GM23338 (cell line): ENCODE measurements around the gene SDHAF1. TPM values are rescaled to one million over a fixed set of nuclear protein-coding genes. Genes with fewer than 3 reads are reported as not detected.

Experiments
- ATAC-seq: fragments of 200-7000 bp; cut with Tn5 transposase; 3 replicates; pipeline ENCODE4 v1.9.1; 2020
- DNase-seq: peaks from one replicate; pipeline ENCODE4 v3.0.0-alpha.2; 2015; ENCODE audit warnings: low spot score
- H2AFZ ChIP-seq: fragments of 200-600 bp; sonication (generic); 2 replicates; pipeline ENCODE4 v1.8.0; 2016; ENCODE audit warnings: antibody characterized with exemption, mild to moderate bottlenecking, moderate library complexity
- H3F3A ChIP-seq: fragments of 200-600 bp; sonication (generic); replicated peaks from 2 replicates; pipeline ENCODE4 v1.8.0; 2017; ENCODE audit warnings: antibody characterized with exemption, mixed run types, low read depth
- H3K27ac ChIP-seq: fragments of 200-600 bp; sonication (generic); 2 replicates; pipeline ENCODE4 v1.6.1; 2016; ENCODE audit warnings: low read depth
- H3K27me3 ChIP-seq: fragments of 200-600 bp; sonication (generic); 2 replicates; pipeline ENCODE4 v1.8.0; 2016; ENCODE audit warnings: mild to moderate bottlenecking, mixed run types, moderate library complexity; ENCODE audit not compliant: insufficient read depth
- H3K36me3 ChIP-seq: fragments of 200-600 bp; sonication (generic); 2 replicates; pipeline ENCODE4 v1.8.0; 2016; ENCODE audit warnings: mild to moderate bottlenecking; ENCODE audit not compliant: insufficient read depth
- H3K4me1 ChIP-seq: fragments of 200-600 bp; sonication (generic); 2 replicates; pipeline ENCODE4 v1.8.0; 2016; ENCODE audit warnings: mild to moderate bottlenecking, moderate library complexity; ENCODE audit not compliant: insufficient read depth
- H3K4me2 ChIP-seq: fragments of 200-600 bp; sonication (generic); 2 replicates; pipeline ENCODE4 v1.7.1; 2017; ENCODE audit warnings: mixed run types
- H3K4me3 ChIP-seq: fragments of 200-600 bp; sonication (generic); 2 replicates; pipeline ENCODE4 v1.6.1; 2016; ENCODE audit warnings: mixed run types
- H3K79me2 ChIP-seq: fragments of 200-600 bp; sonication (generic); replicated peaks from 2 replicates; pipeline ENCODE4 v1.8.0; 2017; ENCODE audit warnings: mild to moderate bottlenecking; ENCODE audit not compliant: insufficient read depth
- H3K9me2 ChIP-seq: fragments of 200-600 bp; sonication (generic); 2 replicates; pipeline ENCODE4 v1.8.0; 2017; ENCODE audit not compliant: insufficient read depth
- H4K20me1 ChIP-seq: fragments of 200-600 bp; sonication (generic); replicated peaks from 2 replicates; pipeline ENCODE4 v1.8.0; 2017; ENCODE audit warnings: mild to moderate bottlenecking; ENCODE audit not compliant: insufficient read depth
- H3K27ac Mint-ChIP-seq: 2 replicates; pipeline ENCODE4 v1.8.0; 2020; ENCODE audit warnings: inconsistent platforms, mild to moderate bottlenecking, moderate library complexity, mixed read lengths
- H3K27me3 Mint-ChIP-seq: 3 replicates; pipeline ENCODE4 v1.8.0; 2022; ENCODE audit warnings: low read depth, mild to moderate bottlenecking, moderate library complexity, mixed read lengths, inconsistent platforms; ENCODE audit not compliant: insufficient read depth, poor library complexity
- H3K36me3 Mint-ChIP-seq: 3 replicates; pipeline ENCODE4 v1.8.0; 2021; ENCODE audit warnings: low read depth, mild to moderate bottlenecking, inconsistent platforms, moderate library complexity, mixed read lengths
- H3K4me1 Mint-ChIP-seq: 3 replicates; pipeline ENCODE4 v1.8.0; 2020; ENCODE audit warnings: mild to moderate bottlenecking, inconsistent platforms, mixed read lengths
- H3K4me3 Mint-ChIP-seq: 3 replicates; pipeline ENCODE4 v1.8.0; 2021; ENCODE audit warnings: moderate library complexity, mild to moderate bottlenecking, inconsistent platforms, mixed read lengths
- H3K9me3 Mint-ChIP-seq: 3 replicates; pipeline ENCODE4 v1.8.0; 2020; ENCODE audit warnings: moderate library complexity, mild to moderate bottlenecking, inconsistent platforms, mixed read lengths
- CREB1 ChIP-seq: fragments of 250-450 bp; sonication (Bioruptor Pico); IDR thresholded peaks from 2 replicates; pipeline ENCODE4 v1.5.0; 2020; ENCODE audit warnings: low read depth, mild to moderate bottlenecking, moderate library complexity
- CTCF ChIP-seq, 2 experiments: fragments of 200-600 bp in 1 of 2; sonication (generic) in 1 of 2; conservative IDR thresholded peaks; 2 replicates each; pipeline versions ENCODE4 v1.5.1 to v1.6.1; 2016 to 2017; ENCODE audit warnings: antibody characterized with exemption in 2 of 2, low read depth in 2 of 2, mild to moderate bottlenecking in 2 of 2, moderate library complexity in 1 of 2
- EZH2 ChIP-seq: fragments of 200-600 bp; sonication (generic); IDR thresholded peaks from one replicate; pipeline ENCODE4 v1.8.0; 2017; ENCODE audit warnings: antibody characterized with exemption, mild to moderate bottlenecking, low read depth; ENCODE audit not compliant: unreplicated experiment
- EZH2phosphoT487 ChIP-seq: fragments of 200-600 bp; sonication (generic); IDR thresholded peaks from one replicate; pipeline ENCODE4 v1.8.1; 2018; ENCODE audit warnings: antibody characterized with exemption; ENCODE audit not compliant: unreplicated experiment
- JUNB ChIP-seq: IDR thresholded peaks from one replicate; pipeline ENCODE4 v1.6.1; 2016; ENCODE audit warnings: antibody characterized with exemption; ENCODE audit not compliant: unreplicated experiment
- NANOG ChIP-seq: IDR thresholded peaks from 2 replicates; pipeline ENCODE4 v1.6.1; 2016; ENCODE audit warnings: antibody characterized with exemption, borderline replicate concordance
- POLR2AphosphoS5 ChIP-seq: IDR thresholded peaks from 2 replicates; pipeline ENCODE4 v1.6.1; 2016; ENCODE audit warnings: antibody characterized with exemption, low read depth
- REST ChIP-seq: IDR thresholded peaks from one replicate; pipeline ENCODE4 v1.6.1; 2018; ENCODE audit warnings: antibody characterized with exemption; ENCODE audit not compliant: unreplicated experiment
- ZNF114 ChIP-seq: fragments of 250-450 bp; sonication (Bioruptor Pico); IDR thresholded peaks from 2 replicates; pipeline ENCODE4 v1.5.0; 2020; ENCODE audit warnings: mild to moderate bottlenecking, moderate library complexity
- ZNF331 ChIP-seq: fragments of 250-450 bp; sonication (Bioruptor Pico); IDR thresholded peaks from 2 replicates; pipeline ENCODE4 v1.5.0; 2020; ENCODE audit warnings: low read depth, mild to moderate bottlenecking, moderate library complexity
- ZNF462 ChIP-seq: fragments of 250-450 bp; sonication (Bioruptor Pico); IDR thresholded peaks from 2 replicates; pipeline ENCODE4 v1.5.0; 2020; ENCODE audit warnings: mild to moderate bottlenecking, moderate library complexity
- polyA plus RNA-seq: library from polyadenylated mRNA; unstranded; fragments of >200 nt; fragmentation: Nextera tagmentation; extraction: Ambion mirVana; gene quantifications from 2 replicates; pipeline ENCODE4 v1.2.1, GENCODE V29; 2016
- total RNA-seq: library from RNA; depleted of rRNA; stranded (reverse); fragments of >200 nt; shearing (Covaris generic); gene quantifications from 2 replicates; pipeline ENCODE4 v1.2.3, GENCODE V29; 2014
- TF ChIP-seq, protein P1 (sequence below): IDR thresholded peaks from 2 replicates; pipeline ENCODE4 v1.6.1; 2016; ENCODE audit warnings: antibody characterized with exemption

SDHAF1 gene
- total and polyA plus RNA-seq, 2 experiments from 2014 or later = 19.9 to 55.9 TPM

DNA sequence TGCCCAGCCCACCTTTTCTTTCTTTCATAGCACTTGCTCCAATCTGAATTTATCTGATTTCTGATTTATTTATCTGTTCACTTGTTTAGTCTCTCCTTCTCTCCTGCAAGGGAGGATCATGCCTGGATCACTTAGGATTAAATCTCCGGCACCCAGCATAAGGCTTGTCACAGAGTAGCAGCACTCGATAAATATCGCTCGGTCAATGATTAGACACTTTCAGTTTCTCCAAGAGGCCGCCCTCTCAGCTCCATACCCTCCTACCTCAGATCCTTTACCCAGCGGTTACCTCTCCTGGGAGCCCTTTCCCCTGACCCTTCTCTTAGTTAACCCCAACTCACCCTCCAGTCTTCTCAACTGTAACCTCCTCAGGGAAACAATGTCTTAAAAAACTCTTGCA lies 36.3 kb downstream of the SDHAF1 start:
- no peaks in the 10 kb centered on the region for H3K27me3 ChIP-seq
- no peak overlapping the region for H3K27ac ChIP-seq
- Mint-ChIP-seq H3K4me1 (peaks cover 2% of the 10 kb centered on the region; the same call in 1 of the 3 replicates), H3K4me3 (peak overlapping the region; percentile 40), H3K27ac (no peak overlapping the region), H3K9me3 (no peaks in the 10 kb centered on the region), H3K36me3 (peaks cover 4% of the 10 kb centered on the region; the same call in 1 of the 3 replicates), H3K27me3 (peaks cover 20% of the 10 kb centered on the region)
- H3K4me3 ChIP-seq = no peak overlapping the region
- DNase-seq = no peak
- 0 out of 2 replicates have a peak, but pooled peaks cover 3% of the 10 kb centered on the region for H3F3A ChIP-seq
- H4K20me1 ChIP-seq = no peaks in the 10 kb centered on the region; the same call in 1 of the 2 replicates
- no peak overlapping the region for H3K4me2 ChIP-seq
- peaks cover 6% of the 10 kb centered on the region; the same call in 1 of the 2 replicates for H3K4me1 ChIP-seq
- H3K36me3 ChIP-seq = no peaks in the 10 kb centered on the region
- H3K9me2 ChIP-seq = no peaks in the 10 kb centered on the region
- TF ChIP-seq EZH2phosphoT487 (no peak), NANOG (no peak), CREB1 (CRISPR knock-in tag) (no peak), ZNF462 (no peak), REST (no peak), ZNF331 (CRISPR knock-in tag) (no peak), CTCF (conservative IDR thresholded peaks at IDR 0.05; ENCODE audit: low read depth in 2 of 2) (no peak), ZNF114 (no peak), POLR2AphosphoS5 (no peak), JUNB (no peak), EZH2 (no peak)
- TF ChIP-seq, protein P1, sequence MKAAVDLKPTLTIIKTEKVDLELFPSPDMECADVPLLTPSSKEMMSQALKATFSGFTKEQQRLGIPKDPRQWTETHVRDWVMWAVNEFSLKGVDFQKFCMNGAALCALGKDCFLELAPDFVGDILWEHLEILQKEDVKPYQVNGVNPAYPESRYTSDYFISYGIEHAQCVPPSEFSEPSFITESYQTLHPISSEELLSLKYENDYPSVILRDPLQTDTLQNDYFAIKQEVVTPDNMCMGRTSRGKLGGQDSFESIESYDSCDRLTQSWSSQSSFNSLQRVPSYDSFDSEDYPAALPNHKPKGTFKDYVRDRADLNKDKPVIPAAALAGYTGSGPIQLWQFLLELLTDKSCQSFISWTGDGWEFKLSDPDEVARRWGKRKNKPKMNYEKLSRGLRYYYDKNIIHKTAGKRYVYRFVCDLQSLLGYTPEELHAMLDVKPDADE = no peak
- no peaks in the 10 kb centered on the region for H3K79me2 ChIP-seq
- H2AFZ ChIP-seq = no peak overlapping the region
- ATAC-seq = no peak
